ENCODE measurements around the gene CIROP.

GRCh38 chr14:23093991-23094665 lies 10.7 kb downstream of the CIROP start:
- TF ChIP-seq, protein P1, sequence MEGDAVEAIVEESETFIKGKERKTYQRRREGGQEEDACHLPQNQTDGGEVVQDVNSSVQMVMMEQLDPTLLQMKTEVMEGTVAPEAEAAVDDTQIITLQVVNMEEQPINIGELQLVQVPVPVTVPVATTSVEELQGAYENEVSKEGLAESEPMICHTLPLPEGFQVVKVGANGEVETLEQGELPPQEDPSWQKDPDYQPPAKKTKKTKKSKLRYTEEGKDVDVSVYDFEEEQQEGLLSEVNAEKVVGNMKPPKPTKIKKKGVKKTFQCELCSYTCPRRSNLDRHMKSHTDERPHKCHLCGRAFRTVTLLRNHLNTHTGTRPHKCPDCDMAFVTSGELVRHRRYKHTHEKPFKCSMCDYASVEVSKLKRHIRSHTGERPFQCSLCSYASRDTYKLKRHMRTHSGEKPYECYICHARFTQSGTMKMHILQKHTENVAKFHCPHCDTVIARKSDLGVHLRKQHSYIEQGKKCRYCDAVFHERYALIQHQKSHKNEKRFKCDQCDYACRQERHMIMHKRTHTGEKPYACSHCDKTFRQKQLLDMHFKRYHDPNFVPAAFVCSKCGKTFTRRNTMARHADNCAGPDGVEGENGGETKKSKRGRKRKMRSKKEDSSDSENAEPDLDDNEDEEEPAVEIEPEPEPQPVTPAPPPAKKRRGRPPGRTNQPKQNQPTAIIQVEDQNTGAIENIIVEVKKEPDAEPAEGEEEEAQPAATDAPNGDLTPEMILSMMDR (IDR thresholded peaks at IDR 0.05): no peak
- no peak for TF ChIP-seq POLR2A (IDR thresholded peaks at IDR 0.05)

All from Peyer's patch (tissue), 4 donors.